ENCODE results near the gene GAS7. TPM values are rescaled to one million over a fixed set of nuclear protein-coding genes. Genes with fewer than 3 reads are reported as not detected.

GAS7 gene
- total and polyA plus RNA-seq, 2 experiments from 2014 or later, result 1.9 to 10.7 TPM

DNA sequence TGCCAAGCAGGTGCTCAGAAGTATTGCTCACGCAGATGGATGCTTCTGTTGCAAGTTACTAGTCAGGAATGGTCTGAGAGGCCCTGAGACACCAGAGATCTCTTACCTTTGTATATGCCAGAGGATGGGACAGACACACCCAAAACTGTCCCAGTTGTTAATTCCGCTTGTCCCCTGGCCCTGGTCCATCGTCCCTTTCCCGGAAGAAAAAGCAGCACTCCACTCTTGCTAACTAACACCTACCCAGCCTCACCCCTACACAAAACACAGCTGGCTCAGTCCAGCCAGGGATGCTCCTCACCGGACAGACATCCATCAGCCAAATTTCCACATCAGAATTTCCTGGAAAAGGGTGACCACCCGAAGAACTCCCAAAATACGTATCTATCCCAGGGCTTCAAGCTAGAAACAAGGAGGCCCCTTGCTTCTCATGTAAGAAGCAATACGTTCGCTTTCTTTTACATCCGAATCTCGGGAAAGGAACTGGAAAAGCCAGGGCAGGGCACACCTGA is 2.0 kb downstream of the GAS7 start:
- H3K27ac Mint-ChIP-seq, result no peak overlapping the region
- H3K9me3 Mint-ChIP-seq, result peaks cover 24% of the 10 kb centered on the region
- Histone ChIP-seq H3K79me2 (replicated peaks; ENCODE audit: insufficient read depth) (no peaks in the 10 kb centered on the region), H3K27ac (ENCODE audit: low read depth) (no peak overlapping the region), H3K4me1 (ENCODE audit: insufficient read depth) (no peaks in the 10 kb centered on the region; the same call in 1 of the 2 replicates), H3K9me2 (ENCODE audit: insufficient read depth) (no peaks in the 10 kb centered on the region), H4K20me1 (replicated peaks; ENCODE audit: insufficient read depth) (no peaks in the 10 kb centered on the region), H3K36me3 (ENCODE audit: insufficient read depth) (no peaks in the 10 kb centered on the region; the same call in 1 of the 2 replicates), H3K4me3 (no peak overlapping the region), H3K4me2 (no peak overlapping the region), H2AFZ (no peak overlapping the region), H3F3A (replicated peaks; ENCODE audit: low read depth) (no peaks in the 10 kb centered on the region), H3K27me3 (ENCODE audit: insufficient read depth) (peaks cover 34% of the 10 kb centered on the region)
- peaks cover 6% of the 10 kb centered on the region for H3K4me1 Mint-ChIP-seq
- no peak for TF ChIP-seq ZNF114 (CRISPR knock-in tag; IDR thresholded peaks at IDR 0.05)
- TF ChIP-seq CREB1 (CRISPR knock-in tag; IDR thresholded peaks at IDR 0.05; ENCODE audit: low read depth), result no peak
- TF ChIP-seq EZH2phosphoT487 (IDR thresholded peaks at IDR 0.05; ENCODE audit: unreplicated experiment), result no peak
- TF ChIP-seq, protein P1, sequence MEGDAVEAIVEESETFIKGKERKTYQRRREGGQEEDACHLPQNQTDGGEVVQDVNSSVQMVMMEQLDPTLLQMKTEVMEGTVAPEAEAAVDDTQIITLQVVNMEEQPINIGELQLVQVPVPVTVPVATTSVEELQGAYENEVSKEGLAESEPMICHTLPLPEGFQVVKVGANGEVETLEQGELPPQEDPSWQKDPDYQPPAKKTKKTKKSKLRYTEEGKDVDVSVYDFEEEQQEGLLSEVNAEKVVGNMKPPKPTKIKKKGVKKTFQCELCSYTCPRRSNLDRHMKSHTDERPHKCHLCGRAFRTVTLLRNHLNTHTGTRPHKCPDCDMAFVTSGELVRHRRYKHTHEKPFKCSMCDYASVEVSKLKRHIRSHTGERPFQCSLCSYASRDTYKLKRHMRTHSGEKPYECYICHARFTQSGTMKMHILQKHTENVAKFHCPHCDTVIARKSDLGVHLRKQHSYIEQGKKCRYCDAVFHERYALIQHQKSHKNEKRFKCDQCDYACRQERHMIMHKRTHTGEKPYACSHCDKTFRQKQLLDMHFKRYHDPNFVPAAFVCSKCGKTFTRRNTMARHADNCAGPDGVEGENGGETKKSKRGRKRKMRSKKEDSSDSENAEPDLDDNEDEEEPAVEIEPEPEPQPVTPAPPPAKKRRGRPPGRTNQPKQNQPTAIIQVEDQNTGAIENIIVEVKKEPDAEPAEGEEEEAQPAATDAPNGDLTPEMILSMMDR (conservative IDR thresholded peaks at IDR 0.05; ENCODE audit: low read depth in 2 of 2), result no peak
- TF ChIP-seq JUNB (IDR thresholded peaks at IDR 0.05; ENCODE audit: unreplicated experiment), result no peak
- TF ChIP-seq, protein P2, sequence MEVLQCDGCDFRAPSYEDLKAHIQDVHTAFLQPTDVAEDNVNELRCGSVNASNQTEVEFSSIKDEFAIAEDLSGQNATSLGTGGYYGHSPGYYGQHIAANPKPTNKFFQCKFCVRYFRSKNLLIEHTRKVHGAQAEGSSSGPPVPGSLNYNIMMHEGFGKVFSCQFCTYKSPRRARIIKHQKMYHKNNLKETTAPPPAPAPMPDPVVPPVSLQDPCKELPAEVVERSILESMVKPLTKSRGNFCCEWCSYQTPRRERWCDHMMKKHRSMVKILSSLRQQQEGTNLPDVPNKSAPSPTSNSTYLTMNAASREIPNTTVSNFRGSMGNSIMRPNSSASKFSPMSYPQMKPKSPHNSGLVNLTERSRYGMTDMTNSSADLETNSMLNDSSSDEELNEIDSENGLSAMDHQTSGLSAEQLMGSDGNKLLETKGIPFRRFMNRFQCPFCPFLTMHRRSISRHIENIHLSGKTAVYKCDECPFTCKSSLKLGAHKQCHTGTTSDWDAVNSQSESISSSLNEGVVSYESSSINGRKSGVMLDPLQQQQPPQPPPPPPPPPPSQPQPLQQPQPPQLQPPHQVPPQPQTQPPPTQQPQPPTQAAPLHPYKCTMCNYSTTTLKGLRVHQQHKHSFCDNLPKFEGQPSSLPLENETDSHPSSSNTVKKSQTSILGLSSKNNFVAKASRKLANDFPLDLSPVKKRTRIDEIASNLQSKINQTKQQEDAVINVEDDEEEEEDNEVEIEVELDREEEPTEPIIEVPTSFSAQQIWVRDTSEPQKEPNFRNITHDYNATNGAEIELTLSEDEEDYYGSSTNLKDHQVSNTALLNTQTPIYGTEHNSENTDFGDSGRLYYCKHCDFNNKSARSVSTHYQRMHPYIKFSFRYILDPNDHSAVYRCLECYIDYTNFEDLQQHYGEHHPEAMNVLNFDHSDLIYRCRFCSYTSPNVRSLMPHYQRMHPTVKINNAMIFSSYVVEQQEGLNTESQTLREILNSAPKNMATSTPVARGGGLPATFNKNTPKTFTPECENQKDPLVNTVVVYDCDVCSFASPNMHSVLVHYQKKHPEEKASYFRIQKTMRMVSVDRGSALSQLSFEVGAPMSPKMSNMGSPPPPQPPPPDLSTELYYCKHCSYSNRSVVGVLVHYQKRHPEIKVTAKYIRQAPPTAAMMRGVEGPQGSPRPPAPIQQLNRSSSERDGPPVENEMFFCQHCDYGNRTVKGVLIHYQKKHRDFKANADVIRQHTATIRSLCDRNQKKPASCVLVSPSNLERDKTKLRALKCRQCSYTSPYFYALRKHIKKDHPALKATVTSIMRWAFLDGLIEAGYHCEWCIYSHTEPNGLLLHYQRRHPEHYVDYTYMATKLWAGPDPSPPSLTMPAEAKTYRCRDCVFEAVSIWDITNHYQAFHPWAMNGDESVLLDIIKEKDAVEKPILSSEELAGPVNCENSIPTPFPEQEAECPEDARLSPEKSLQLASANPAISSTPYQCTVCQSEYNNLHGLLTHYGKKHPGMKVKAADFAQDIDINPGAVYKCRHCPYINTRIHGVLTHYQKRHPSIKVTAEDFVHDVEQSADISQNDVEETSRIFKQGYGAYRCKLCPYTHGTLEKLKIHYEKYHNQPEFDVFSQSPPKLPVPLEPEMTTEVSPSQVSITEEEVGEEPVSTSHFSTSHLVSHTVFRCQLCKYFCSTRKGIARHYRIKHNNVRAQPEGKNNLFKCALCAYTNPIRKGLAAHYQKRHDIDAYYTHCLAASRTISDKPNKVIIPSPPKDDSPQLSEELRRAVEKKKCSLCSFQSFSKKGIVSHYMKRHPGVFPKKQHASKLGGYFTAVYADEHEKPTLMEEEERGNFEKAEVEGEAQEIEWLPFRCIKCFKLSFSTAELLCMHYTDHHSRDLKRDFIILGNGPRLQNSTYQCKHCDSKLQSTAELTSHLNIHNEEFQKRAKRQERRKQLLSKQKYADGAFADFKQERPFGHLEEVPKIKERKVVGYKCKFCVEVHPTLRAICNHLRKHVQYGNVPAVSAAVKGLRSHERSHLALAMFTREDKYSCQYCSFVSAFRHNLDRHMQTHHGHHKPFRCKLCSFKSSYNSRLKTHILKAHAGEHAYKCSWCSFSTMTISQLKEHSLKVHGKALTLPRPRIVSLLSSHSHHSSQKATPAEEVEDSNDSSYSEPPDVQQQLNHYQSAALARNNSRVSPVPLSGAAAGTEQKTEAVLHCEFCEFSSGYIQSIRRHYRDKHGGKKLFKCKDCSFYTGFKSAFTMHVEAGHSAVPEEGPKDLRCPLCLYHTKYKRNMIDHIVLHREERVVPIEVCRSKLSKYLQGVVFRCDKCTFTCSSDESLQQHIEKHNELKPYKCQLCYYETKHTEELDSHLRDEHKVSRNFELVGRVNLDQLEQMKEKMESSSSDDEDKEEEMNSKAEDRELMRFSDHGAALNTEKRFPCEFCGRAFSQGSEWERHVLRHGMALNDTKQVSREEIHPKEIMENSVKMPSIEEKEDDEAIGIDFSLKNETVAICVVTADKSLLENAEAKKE (CRISPR knock-in tag; IDR thresholded peaks at IDR 0.05), result no peak
- no peak for TF ChIP-seq NANOG (IDR thresholded peaks at IDR 0.05; ENCODE audit: borderline replicate concordance)
- no peak for TF ChIP-seq EZH2 (IDR thresholded peaks at IDR 0.05; ENCODE audit: low read depth, unreplicated experiment)
- TF ChIP-seq, protein P3, sequence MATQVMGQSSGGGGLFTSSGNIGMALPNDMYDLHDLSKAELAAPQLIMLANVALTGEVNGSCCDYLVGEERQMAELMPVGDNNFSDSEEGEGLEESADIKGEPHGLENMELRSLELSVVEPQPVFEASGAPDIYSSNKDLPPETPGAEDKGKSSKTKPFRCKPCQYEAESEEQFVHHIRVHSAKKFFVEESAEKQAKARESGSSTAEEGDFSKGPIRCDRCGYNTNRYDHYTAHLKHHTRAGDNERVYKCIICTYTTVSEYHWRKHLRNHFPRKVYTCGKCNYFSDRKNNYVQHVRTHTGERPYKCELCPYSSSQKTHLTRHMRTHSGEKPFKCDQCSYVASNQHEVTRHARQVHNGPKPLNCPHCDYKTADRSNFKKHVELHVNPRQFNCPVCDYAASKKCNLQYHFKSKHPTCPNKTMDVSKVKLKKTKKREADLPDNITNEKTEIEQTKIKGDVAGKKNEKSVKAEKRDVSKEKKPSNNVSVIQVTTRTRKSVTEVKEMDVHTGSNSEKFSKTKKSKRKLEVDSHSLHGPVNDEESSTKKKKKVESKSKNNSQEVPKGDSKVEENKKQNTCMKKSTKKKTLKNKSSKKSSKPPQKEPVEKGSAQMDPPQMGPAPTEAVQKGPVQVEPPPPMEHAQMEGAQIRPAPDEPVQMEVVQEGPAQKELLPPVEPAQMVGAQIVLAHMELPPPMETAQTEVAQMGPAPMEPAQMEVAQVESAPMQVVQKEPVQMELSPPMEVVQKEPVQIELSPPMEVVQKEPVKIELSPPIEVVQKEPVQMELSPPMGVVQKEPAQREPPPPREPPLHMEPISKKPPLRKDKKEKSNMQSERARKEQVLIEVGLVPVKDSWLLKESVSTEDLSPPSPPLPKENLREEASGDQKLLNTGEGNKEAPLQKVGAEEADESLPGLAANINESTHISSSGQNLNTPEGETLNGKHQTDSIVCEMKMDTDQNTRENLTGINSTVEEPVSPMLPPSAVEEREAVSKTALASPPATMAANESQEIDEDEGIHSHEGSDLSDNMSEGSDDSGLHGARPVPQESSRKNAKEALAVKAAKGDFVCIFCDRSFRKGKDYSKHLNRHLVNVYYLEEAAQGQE (IDR thresholded peaks at IDR 0.05; ENCODE audit: unreplicated experiment), result no peak
- no peak for TF ChIP-seq ZNF331 (CRISPR knock-in tag; IDR thresholded peaks at IDR 0.05; ENCODE audit: low read depth)
- TF ChIP-seq, protein P4, sequence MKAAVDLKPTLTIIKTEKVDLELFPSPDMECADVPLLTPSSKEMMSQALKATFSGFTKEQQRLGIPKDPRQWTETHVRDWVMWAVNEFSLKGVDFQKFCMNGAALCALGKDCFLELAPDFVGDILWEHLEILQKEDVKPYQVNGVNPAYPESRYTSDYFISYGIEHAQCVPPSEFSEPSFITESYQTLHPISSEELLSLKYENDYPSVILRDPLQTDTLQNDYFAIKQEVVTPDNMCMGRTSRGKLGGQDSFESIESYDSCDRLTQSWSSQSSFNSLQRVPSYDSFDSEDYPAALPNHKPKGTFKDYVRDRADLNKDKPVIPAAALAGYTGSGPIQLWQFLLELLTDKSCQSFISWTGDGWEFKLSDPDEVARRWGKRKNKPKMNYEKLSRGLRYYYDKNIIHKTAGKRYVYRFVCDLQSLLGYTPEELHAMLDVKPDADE (IDR thresholded peaks at IDR 0.05), result no peak
- no peak for TF ChIP-seq POLR2AphosphoS5 (IDR thresholded peaks at IDR 0.05; ENCODE audit: low read depth)
- TF ChIP-seq STAT1 (IDR thresholded peaks at IDR 0.05; ENCODE audit: unreplicated experiment), result no peak
- H3K4me3 Mint-ChIP-seq, result no peak overlapping the region; the same call in 2 of the 3 replicates
- H3K36me3 Mint-ChIP-seq (ENCODE audit: low read depth), result peaks cover 18% of the 10 kb centered on the region
- H3K27me3 Mint-ChIP-seq (ENCODE audit: insufficient read depth, low read depth, poor library complexity), result peaks cover 20% of the 10 kb centered on the region
- ATAC-seq, result no peak
- DNase-seq (ENCODE audit: low spot score), result no peak
